GM19468 (cell line): ENCODE measurements around the gene FOXO6.
"Not testable (repeated sequence)": the region's sequence is repeated elsewhere in the genome, so short reads cannot be mapped to it uniquely, and the experiment has no call there.

Source experiments
- ATAC-seq: cut with Tn5 transposase; IDR thresholded peaks from one replicate; pipeline ENCODE4 v1.9.1; 2021; ENCODE audit warnings: mild to moderate bottlenecking, moderate library complexity, moderate number of reproducible peaks; ENCODE audit not compliant: unreplicated experiment; ENCODE audit errors: extremely low read depth

FOXO6 gene

GRCh38 chr1:41328780-41329640 lies 32.2 kb upstream of the FOXO6 start:
- ATAC-seq: no peak

GRCh38 chr1:41329662-41330587 lies 31.3 kb upstream of the FOXO6 start:
- ATAC-seq: no peak

GRCh38 chr1:41330588-41331545 lies 30.4 kb upstream of the FOXO6 start:
- no peak for ATAC-seq

- no peak for ATAC-seq
These were observed 29.7 kb upstream of the FOXO6 start for GRCh38 chr1:41331546-41331917.

GRCh38 chr1:41332161-41332560 lies 29.1 kb upstream of the FOXO6 start:
- ATAC-seq: not testable (repeated sequence)

GRCh38 chr1:41333146-41333784 lies 28.0 kb upstream of the FOXO6 start:
- no peak for ATAC-seq

GRCh38 chr1:41338820-41339219 lies 22.4 kb upstream of the FOXO6 start:
- ATAC-seq: no peak

- no peak for ATAC-seq
These were observed 20.4 kb upstream of the FOXO6 start for GRCh38 chr1:41340655-41341364.

- no peak for ATAC-seq
These were observed 19.9 kb upstream of the FOXO6 start for GRCh38 chr1:41341365-41341683.

- ATAC-seq: no peak
These were observed 19.3 kb upstream of the FOXO6 start for GRCh38 chr1:41341772-41342562.

- no peak for ATAC-seq
These were observed 18.4 kb upstream of the FOXO6 start for GRCh38 chr1:41342774-41343355.

GRCh38 chr1:41343790-41344699 lies 17.2 kb upstream of the FOXO6 start:
- ATAC-seq: no peak

GRCh38 chr1:41344708-41345159 lies 16.5 kb upstream of the FOXO6 start:
- no peak for ATAC-seq

- ATAC-seq: no peak
These were observed 15.7 kb upstream of the FOXO6 start for GRCh38 chr1:41345434-41346075.

GRCh38 chr1:41347276-41347675 lies 14.0 kb upstream of the FOXO6 start:
- ATAC-seq: no peak

- no peak for ATAC-seq
These were observed 12.8 kb upstream of the FOXO6 start for GRCh38 chr1:41348394-41348793.
